Breast epithelium (tissue), 3 donors: Measurements from ENCODE around the gene CHPF.

Experiments
- CTCF ChIP-seq, 3 donors: fragments of 450-650 bp; IDR thresholded peaks; one replicate each; pipeline ENCODE4 v1.5.1; 2016 to 2017; ENCODE audit warnings: antibody characterized with exemption in 3 of 3, mild to moderate bottlenecking in 3 of 3, moderate library complexity in 3 of 3
- POLR2A ChIP-seq: fragments of 450-650 bp; IDR thresholded peaks from one replicate; pipeline ENCODE4 v1.6.1; 2016; ENCODE audit warnings: antibody characterized with exemption, mild to moderate bottlenecking, moderate library complexity

DNA sequence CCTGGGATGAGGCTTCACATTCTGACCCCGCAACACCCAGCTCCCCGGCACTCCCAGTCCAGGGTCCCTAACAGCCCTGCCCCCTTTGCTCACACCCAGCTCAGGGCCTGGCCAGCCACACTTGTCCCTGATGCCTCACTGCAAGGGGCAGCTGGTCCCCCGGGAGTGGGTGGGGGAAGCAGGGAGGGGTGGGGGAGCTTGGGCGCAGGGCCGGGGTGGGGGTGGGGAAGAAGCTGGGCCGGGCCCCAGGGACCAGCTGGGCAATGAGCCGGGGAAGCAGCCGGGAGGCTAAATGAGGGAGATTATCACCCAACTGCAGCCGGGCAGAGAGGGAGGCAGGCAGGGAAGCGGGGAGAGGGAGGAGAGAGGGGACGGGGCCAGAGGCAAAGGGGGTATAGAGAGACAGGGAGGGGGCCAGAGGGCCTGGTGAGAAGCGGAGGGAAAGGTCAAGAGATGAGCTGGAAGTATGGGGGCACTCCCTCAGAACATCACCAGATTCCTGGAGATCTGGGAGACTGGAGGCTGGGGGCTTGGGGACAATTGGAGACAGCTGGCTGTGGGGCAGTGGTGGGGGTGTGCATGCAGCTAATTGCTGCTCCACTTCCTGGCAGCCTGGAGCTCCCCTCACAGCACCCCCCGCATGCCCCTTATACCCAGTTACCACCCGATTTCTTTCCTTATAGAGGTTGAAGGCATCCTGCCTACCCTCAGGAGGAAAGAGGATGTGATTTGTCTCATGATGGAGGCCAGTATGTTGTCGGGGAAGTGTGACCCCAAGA lies 31.9 kb downstream of the CHPF start:
- TF ChIP-seq CTCF (IDR thresholded peaks at IDR 0.05): no peak
- no peak for TF ChIP-seq POLR2A
